ENCODE results near the gene GPAT2. TPM values are rescaled to one million over a fixed set of nuclear protein-coding genes. Genes with fewer than 3 reads are reported as not detected.
"Not testable (repeated sequence)": the region's sequence is repeated elsewhere in the genome, so short reads cannot be mapped to it uniquely, and the experiment has no call there.

Gene GPAT2
- total RNA-seq, 1 experiment from 2014 or later, result not detected

DNA sequence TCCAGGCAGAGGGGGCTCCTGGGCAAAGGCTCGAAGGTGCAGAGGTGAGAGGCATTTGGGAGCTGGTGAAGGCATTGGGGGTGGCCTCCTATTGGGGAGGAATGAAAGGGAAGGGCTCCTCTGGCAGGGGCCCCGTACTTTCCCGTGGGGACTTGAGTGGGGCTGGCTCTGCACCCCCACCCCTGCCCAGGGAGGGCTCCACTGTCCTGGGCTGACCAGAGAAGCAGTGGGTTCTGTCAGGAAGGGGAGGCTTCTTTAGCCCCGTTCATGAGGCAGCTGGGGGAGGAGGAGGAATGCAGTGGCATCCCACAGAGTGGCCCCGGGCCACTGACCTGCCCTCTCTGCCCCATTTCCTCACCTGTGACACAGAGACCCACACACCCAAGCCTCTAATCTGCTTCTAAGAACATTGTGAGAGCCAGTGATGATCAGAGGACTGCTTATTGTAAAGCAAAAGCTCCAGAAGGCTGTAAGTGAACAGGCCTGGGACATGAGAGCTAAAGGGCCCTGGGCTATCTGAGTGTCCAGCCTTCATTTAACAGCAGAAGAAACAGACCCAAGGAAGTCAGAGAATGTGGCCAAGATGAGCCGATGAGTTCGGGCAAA, 38.6 kb upstream of the GPAT2 start:
- H3K9me3 ChIP-seq (ENCODE audit: low read length), result no peaks in the 10 kb centered on the region
- no peaks in the 10 kb centered on the region for H3F3A ChIP-seq (ENCODE audit: low read length, unreplicated experiment)
- H3K4me2 ChIP-seq (ENCODE audit: low read length), result no peak overlapping the region
- H3K27ac ChIP-seq (ENCODE audit: low read length), result no peak overlapping the region
- POLR2A ChIA-PET (ENCODE audit: unreplicated experiment), result interaction anchor here (0.6 kb wide), 1 partner anchor 39 kb away, joined by 5 read pairs; no protein-coding TSS in a partner anchor
- ATAC-seq (no peak), DNase-seq (no peak)
- no peak overlapping the region for H3K9ac ChIP-seq (ENCODE audit: low read length)
- H4K20me1 ChIP-seq (ENCODE audit: low read length), result no peaks in the 10 kb centered on the region
- no peaks in the 10 kb centered on the region for H3K36me3 ChIP-seq (ENCODE audit: low read depth, low read length)
- CTCF ChIA-PET, result no interaction called here
- no peaks in the 10 kb centered on the region for H3K79me2 ChIP-seq (ENCODE audit: low read length)
- no peak overlapping the region for H3K4me3 ChIP-seq (ENCODE audit: low read length)
- H2AFZ ChIP-seq (ENCODE audit: low read length), result no peak overlapping the region
- BruUV-seq (replicated peaks), result no TSS peak
- no peaks in the 10 kb centered on the region for H3K27me3 ChIP-seq (ENCODE audit: low read length)
- no peaks in the 10 kb centered on the region for H3K4me1 ChIP-seq (ENCODE audit: insufficient read depth, low read length)
- intact Hi-C loops (cut with micrococcal nuclease), result no loop called here
- no peaks in the 10 kb centered on the region for H3K9me2 ChIP-seq (replicated peaks; ENCODE audit: low read length)
- TF ChIP-seq EZH2phosphoT487 (IDR thresholded peaks at IDR 0.05; ENCODE audit: borderline replicate concordance, low read length) (no peak), EZH2 (IDR thresholded peaks at IDR 0.05; ENCODE audit: low read length, unreplicated experiment) (no peak)
- TF ChIP-seq, protein P1, sequence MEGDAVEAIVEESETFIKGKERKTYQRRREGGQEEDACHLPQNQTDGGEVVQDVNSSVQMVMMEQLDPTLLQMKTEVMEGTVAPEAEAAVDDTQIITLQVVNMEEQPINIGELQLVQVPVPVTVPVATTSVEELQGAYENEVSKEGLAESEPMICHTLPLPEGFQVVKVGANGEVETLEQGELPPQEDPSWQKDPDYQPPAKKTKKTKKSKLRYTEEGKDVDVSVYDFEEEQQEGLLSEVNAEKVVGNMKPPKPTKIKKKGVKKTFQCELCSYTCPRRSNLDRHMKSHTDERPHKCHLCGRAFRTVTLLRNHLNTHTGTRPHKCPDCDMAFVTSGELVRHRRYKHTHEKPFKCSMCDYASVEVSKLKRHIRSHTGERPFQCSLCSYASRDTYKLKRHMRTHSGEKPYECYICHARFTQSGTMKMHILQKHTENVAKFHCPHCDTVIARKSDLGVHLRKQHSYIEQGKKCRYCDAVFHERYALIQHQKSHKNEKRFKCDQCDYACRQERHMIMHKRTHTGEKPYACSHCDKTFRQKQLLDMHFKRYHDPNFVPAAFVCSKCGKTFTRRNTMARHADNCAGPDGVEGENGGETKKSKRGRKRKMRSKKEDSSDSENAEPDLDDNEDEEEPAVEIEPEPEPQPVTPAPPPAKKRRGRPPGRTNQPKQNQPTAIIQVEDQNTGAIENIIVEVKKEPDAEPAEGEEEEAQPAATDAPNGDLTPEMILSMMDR (conservative IDR thresholded peaks at IDR 0.05; ENCODE audit: low read depth, low read length), result no peak

DNA sequence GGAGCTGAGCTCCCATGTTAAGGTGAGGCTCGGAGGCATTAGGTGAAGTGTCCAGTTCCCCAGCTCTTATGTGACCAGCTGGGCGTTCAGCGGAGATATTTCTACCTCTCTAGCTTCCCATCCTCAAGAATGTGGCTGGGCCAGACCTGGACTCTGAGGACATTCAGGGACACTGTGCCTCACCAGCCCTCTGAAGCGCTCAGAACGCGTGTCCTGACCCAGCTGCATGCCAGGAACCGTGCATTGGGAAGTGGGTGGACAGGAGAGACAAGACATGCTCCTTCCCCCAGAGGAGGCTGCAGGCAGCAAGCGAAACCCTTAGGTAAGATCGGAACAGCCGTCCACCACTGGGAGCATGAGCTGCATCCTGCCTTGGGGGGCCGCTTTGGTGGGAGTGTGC, 38.0 kb upstream of the GPAT2 start:
- Histone ChIP-seq H3K4me1 (ENCODE audit: insufficient read depth, low read length) (no peaks in the 10 kb centered on the region), H3K4me2 (ENCODE audit: low read length) (no peak overlapping the region), H3K9ac (ENCODE audit: low read length) (no peak overlapping the region), H3K27me3 (ENCODE audit: low read length) (no peaks in the 10 kb centered on the region), H3K27ac (ENCODE audit: low read length) (no peak overlapping the region), H3K36me3 (ENCODE audit: low read depth, low read length) (no peaks in the 10 kb centered on the region), H2AFZ (ENCODE audit: low read length) (no peak overlapping the region), H3K4me3 (ENCODE audit: low read length) (no peak overlapping the region), H4K20me1 (ENCODE audit: low read length) (no peaks in the 10 kb centered on the region), H3K9me2 (replicated peaks; ENCODE audit: low read length) (no peaks in the 10 kb centered on the region), H3K9me3 (ENCODE audit: low read length) (no peaks in the 10 kb centered on the region), H3K79me2 (ENCODE audit: low read length) (no peaks in the 10 kb centered on the region), H3F3A (ENCODE audit: low read length, unreplicated experiment) (no peaks in the 10 kb centered on the region)
- DNase-seq, result no peak
- no TSS peak for BruUV-seq (replicated peaks)
- intact Hi-C loops (cut with micrococcal nuclease), result no loop called here
- no peak for ATAC-seq
- CTCF ChIA-PET, result no interaction called here
- TF ChIP-seq, protein P1 (conservative IDR thresholded peaks at IDR 0.05; ENCODE audit: low read depth, low read length), result no peak
- TF ChIP-seq EZH2phosphoT487 (IDR thresholded peaks at IDR 0.05; ENCODE audit: borderline replicate concordance, low read length), result no peak
- no peak for TF ChIP-seq EZH2 (IDR thresholded peaks at IDR 0.05; ENCODE audit: low read length, unreplicated experiment)
- POLR2A ChIA-PET (ENCODE audit: unreplicated experiment), result no interaction called here

DNA sequence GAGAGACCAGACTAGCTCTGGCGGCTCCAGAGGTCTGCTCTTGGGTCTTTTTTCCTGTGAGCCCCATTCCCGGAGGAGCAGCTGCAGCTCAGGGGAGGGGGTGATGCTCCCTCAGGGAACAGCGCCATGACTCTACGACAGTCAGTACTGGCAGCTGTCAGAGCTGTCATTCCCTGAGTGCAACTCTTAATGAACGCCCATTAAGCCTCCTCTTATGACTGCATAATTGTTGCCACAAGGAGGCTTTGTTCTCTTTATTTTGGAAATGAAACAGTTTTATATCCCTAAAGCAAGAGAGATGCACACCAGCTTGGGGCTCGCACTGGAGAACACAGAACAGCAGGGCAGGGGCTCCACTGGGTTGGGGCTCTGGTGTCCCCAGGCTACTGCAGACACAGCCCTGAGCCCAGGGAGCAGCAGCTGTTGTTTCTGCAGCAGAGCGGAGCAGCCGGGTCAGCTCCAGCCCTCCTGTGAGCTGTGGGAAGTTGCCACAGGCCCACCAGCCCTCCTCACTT, 37.3 kb upstream of the GPAT2 start:
- H2AFZ ChIP-seq (ENCODE audit: low read length); intact Hi-C loops (cut with micrococcal nuclease); CTCF ChIA-PET: not testable (repeated sequence)

DNA sequence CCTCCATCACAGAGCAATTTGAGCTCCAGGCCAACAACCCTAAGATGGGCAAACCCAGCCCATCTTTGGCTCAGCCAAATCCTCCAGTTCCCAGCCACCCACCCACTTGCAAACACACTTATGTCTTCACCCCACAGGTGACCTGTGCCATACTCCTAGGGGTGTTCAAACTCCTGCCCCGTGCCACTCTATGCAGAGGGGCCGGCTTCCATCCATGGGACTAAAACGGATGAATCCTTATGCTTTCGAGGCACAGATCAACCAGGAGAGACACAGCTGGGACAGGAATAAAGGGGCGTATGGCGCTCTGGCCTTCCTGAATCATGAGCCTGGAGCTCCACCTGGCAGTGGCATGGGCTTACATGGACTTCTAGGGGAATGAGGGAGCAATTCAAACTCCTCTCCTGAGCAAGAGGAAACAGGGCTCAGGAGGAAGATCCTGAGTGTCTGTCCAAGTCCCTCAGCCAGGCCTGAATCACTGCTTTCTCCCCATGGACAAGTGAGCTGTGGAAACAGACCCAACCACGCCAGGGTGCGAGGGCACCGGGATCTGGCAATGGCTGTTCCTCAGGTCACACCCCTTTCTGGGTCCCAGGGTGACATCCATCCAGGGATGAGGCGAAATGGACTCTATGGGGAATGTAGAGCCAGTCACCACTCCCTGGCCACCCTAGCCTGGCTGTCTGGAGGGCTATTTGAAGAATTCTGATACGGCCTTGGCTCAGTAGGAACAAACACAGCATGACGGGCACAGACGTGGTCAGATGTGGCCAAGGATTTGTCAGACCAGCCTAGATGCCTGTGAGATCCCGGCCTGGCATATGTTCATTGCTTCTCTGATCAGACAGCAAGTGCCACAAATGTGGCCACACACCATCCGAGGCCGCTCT, 36.6 kb upstream of the GPAT2 start:
- H3K9me2 ChIP-seq (replicated peaks; ENCODE audit: low read length); H3K9me3 ChIP-seq (ENCODE audit: low read length); POLR2A ChIA-PET (ENCODE audit: unreplicated experiment); BruUV-seq (replicated peaks); ATAC-seq; H3K36me3 ChIP-seq (ENCODE audit: low read depth, low read length); H2AFZ ChIP-seq (ENCODE audit: low read length); H3K79me2 ChIP-seq (ENCODE audit: low read length); DNase-seq; H3K4me1 ChIP-seq (ENCODE audit: insufficient read depth, low read length); H3K27ac ChIP-seq (ENCODE audit: low read length); H3K4me2 ChIP-seq (ENCODE audit: low read length); H3K27me3 ChIP-seq (ENCODE audit: low read length); H4K20me1 ChIP-seq (ENCODE audit: low read length); H3K9ac ChIP-seq (ENCODE audit: low read length); H3K4me3 ChIP-seq (ENCODE audit: low read length); intact Hi-C loops (cut with micrococcal nuclease); H3F3A ChIP-seq (ENCODE audit: low read length, unreplicated experiment); CTCF ChIA-PET: not testable (repeated sequence)

More for the DNA sequence above, 37.3 kb upstream of the GPAT2 start:
- H3K9me2 ChIP-seq (replicated peaks; ENCODE audit: low read length); H3K79me2 ChIP-seq (ENCODE audit: low read length); H3K9ac ChIP-seq (ENCODE audit: low read length); H3K4me2 ChIP-seq (ENCODE audit: low read length); POLR2A ChIA-PET (ENCODE audit: unreplicated experiment); BruUV-seq (replicated peaks); H3K4me1 ChIP-seq (ENCODE audit: insufficient read depth, low read length); H3K27ac ChIP-seq (ENCODE audit: low read length); ATAC-seq; H3K36me3 ChIP-seq (ENCODE audit: low read depth, low read length); DNase-seq; H3K27me3 ChIP-seq (ENCODE audit: low read length); H3K4me3 ChIP-seq (ENCODE audit: low read length); H3K9me3 ChIP-seq (ENCODE audit: low read length); H4K20me1 ChIP-seq (ENCODE audit: low read length); H3F3A ChIP-seq (ENCODE audit: low read length, unreplicated experiment): not testable (repeated sequence)

DNA sequence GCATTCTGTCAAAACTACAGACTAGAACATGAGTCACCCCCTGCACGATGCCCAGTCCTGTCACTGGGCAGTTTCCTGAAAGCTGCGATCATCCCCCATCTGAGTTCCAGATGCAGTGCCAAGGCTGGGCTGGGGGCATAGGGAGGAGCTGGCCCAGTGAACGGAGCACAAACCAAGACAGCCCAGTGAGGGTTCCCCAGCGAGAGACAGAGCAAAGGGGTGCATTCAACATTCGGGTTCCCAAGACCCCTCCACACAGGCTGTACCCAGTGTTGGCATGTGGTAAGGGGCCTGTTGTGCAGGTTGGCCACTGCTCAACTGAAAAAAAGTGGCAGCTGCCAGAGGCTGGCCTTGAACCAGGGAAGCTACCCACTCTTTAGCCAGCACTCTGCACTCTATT, 35.6 kb upstream of the GPAT2 start:
- H2AFZ ChIP-seq (ENCODE audit: low read length); CTCF ChIA-PET; H3K9me3 ChIP-seq (ENCODE audit: low read length); POLR2A ChIA-PET (ENCODE audit: unreplicated experiment); BruUV-seq (replicated peaks); H3K4me2 ChIP-seq (ENCODE audit: low read length); H3K9me2 ChIP-seq (replicated peaks; ENCODE audit: low read length); intact Hi-C loops (cut with micrococcal nuclease); H3K27me3 ChIP-seq (ENCODE audit: low read length); H3K36me3 ChIP-seq (ENCODE audit: low read depth, low read length); H3K4me3 ChIP-seq (ENCODE audit: low read length); H3K27ac ChIP-seq (ENCODE audit: low read length); H3K79me2 ChIP-seq (ENCODE audit: low read length); H4K20me1 ChIP-seq (ENCODE audit: low read length); H3K4me1 ChIP-seq (ENCODE audit: insufficient read depth, low read length); DNase-seq; H3K9ac ChIP-seq (ENCODE audit: low read length); H3F3A ChIP-seq (ENCODE audit: low read length, unreplicated experiment): not testable (repeated sequence)
- ATAC-seq, result peak; percentile 27; the same call in 1 of the 2 replicates
